SU-DHL-6 (cell line): ENCODE data around the gene GLOD4.

Source experiments
- H2AFZ ChIP-seq: fragments of 200-600 bp; sonication (generic); 2 replicates; pipeline ENCODE4 v1.6.1; 2014; ENCODE audit warnings: low read depth, mild to moderate bottlenecking, moderate library complexity, mixed read lengths, antibody characterized with exemption, low read length; ENCODE audit not compliant: severe bottlenecking
- H3F3A ChIP-seq: fragments of 200-600 bp; shearing (Covaris generic); 2 replicates; pipeline ENCODE4 v1.6.0; 2016; ENCODE audit warnings: antibody characterized with exemption, mild to moderate bottlenecking; ENCODE audit not compliant: insufficient read depth
- H3K27ac ChIP-seq: fragments of 200-600 bp; sonication (generic); 2 replicates; pipeline ENCODE4 v1.5.1; 2016; ENCODE audit warnings: low read depth, mild to moderate bottlenecking, low read length, moderate library complexity, mixed read lengths
- H3K27me3 ChIP-seq: fragments of 200-600 bp; sonication (generic), shearing (Covaris generic); 2 replicates; pipeline ENCODE4 v1.6.0; 2014; ENCODE audit warnings: mild to moderate bottlenecking, low read length
- H3K36me3 ChIP-seq: fragments of 200-600 bp; sonication (generic); 2 replicates; pipeline ENCODE4 v1.6.1; 2014; ENCODE audit warnings: mild to moderate bottlenecking, low read length, mixed read lengths
- H3K4me2 ChIP-seq: fragments of 300-600, 200-600 bp; shearing (Covaris generic), sonication (generic); 2 replicates; pipeline ENCODE4 v1.6.0; 2014; ENCODE audit warnings: low read length, low read depth, mild to moderate bottlenecking; ENCODE audit not compliant: poor library complexity, severe bottlenecking
- H3K4me3 ChIP-seq: fragments of 200-600 bp; sonication (generic); 2 replicates; pipeline ENCODE4 v1.5.1; 2014; ENCODE audit warnings: antibody characterized with exemption, low read length, mild to moderate bottlenecking, mixed read lengths; ENCODE audit not compliant: insufficient read depth, poor library complexity, severe bottlenecking
- H3K79me2 ChIP-seq: fragments of 200-600 bp; sonication (generic); 2 replicates; pipeline ENCODE4 v1.6.1; 2014; ENCODE audit warnings: mild to moderate bottlenecking, low read length, moderate library complexity; ENCODE audit not compliant: insufficient read depth
- H3K9ac ChIP-seq: fragments of 200-600 bp; sonication (generic); 2 replicates; pipeline ENCODE4 v1.7.0; 2014; ENCODE audit warnings: mild to moderate bottlenecking, low read length
- H3K9me2 ChIP-seq: fragments of 200-600 bp; sonication (generic); replicated peaks from 2 replicates; pipeline ENCODE4 v1.6.1; 2014; ENCODE audit warnings: low read length; ENCODE audit not compliant: insufficient read depth
- H3K9me3 ChIP-seq: fragments of 200-600 bp; sonication (generic); 2 replicates; pipeline ENCODE4 v1.6.1; 2014; ENCODE audit warnings: low read length, mixed read lengths; ENCODE audit not compliant: insufficient read depth
- H4K20me1 ChIP-seq: fragments of 200-600 bp; sonication (generic); 2 replicates; pipeline ENCODE4 v1.6.1; 2014; ENCODE audit warnings: low read depth, mild to moderate bottlenecking, antibody characterized with exemption, low read length, moderate library complexity, mixed read lengths
- EZH2phosphoT487 ChIP-seq: fragments of 200-600 bp; sonication (generic), shearing (Covaris generic); conservative IDR thresholded peaks from 2 replicates; pipeline ENCODE4 v1.6.1; 2018; ENCODE audit warnings: mild to moderate bottlenecking, antibody characterized with exemption, low read length, moderate library complexity, mixed read lengths
- TF ChIP-seq, protein P1 (sequence below): fragments of 200-600 bp; sonication (generic); IDR thresholded peaks from one replicate; pipeline ENCODE4 v1.5.1; 2017; ENCODE audit warnings: antibody characterized with exemption, mild to moderate bottlenecking, low read length, moderate library complexity; ENCODE audit not compliant: insufficient read depth, poor library complexity, severe bottlenecking

Gene GLOD4

DNA sequence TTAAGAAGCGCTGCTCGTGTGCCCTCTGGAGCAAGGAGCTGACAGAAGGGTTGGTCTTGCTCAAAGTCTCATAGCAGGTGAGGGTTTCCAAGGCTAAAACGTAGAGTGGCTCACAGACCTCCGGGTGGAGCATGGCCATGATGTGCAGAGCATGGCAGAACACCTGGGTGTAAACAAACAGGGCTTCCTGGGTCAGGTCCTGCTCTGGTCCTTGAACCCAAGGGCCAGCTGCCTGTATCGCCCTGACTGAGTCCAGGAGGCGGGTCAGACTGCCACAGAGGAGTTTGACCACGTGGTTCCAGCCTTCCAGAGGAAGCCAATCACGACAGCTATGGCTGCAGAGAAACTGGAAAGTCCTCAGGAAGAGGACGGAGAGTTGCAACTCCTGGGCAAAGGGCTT is 37.1 kb downstream of the GLOD4 start:
- peaks cover 10% of the 10 kb centered on the region for H3K36me3 ChIP-seq

DNA sequence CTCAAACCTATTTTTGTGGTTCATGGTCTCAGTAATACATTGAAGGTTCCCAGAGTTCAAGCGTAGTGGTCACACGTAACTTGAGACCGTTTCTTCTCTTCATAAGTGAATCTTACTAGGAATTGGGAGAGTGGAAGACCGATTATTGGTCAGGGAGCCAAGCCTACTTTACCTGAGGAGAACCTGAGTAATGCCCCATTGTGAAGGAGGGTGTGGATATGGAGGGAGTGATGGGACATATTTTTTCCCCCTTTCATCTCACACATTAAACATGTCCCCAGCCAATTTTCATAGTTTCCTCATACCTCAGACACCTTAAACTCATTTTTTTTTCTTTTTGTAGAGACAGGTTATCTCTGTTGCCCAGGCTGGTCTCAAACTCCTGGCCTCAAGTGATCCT is 38.9 kb downstream of the GLOD4 start:
- Histone ChIP-seq H3K36me3 (peaks cover 10% of the 10 kb centered on the region), H3K9ac (no peak overlapping the region), H3F3A (peaks cover 35% of the 10 kb centered on the region), H3K9me3 (no peaks in the 10 kb centered on the region), H3K27ac (no peak overlapping the region), H3K4me3 (no peak overlapping the region), H3K9me2 (no peaks in the 10 kb centered on the region), H3K27me3 (no peaks in the 10 kb centered on the region), H3K79me2 (peaks cover 44% of the 10 kb centered on the region), H4K20me1 (peaks cover 12% of the 10 kb centered on the region), H2AFZ (no peak overlapping the region), H3K4me2 (no peak overlapping the region)
- no peak for TF ChIP-seq EZH2phosphoT487
- TF ChIP-seq, protein P1, sequence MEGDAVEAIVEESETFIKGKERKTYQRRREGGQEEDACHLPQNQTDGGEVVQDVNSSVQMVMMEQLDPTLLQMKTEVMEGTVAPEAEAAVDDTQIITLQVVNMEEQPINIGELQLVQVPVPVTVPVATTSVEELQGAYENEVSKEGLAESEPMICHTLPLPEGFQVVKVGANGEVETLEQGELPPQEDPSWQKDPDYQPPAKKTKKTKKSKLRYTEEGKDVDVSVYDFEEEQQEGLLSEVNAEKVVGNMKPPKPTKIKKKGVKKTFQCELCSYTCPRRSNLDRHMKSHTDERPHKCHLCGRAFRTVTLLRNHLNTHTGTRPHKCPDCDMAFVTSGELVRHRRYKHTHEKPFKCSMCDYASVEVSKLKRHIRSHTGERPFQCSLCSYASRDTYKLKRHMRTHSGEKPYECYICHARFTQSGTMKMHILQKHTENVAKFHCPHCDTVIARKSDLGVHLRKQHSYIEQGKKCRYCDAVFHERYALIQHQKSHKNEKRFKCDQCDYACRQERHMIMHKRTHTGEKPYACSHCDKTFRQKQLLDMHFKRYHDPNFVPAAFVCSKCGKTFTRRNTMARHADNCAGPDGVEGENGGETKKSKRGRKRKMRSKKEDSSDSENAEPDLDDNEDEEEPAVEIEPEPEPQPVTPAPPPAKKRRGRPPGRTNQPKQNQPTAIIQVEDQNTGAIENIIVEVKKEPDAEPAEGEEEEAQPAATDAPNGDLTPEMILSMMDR = no peak

More for the DNA sequence above, 37.1 kb downstream of the GLOD4 start:
- no peaks in the 10 kb centered on the region for H3K9me3 ChIP-seq
- no peak overlapping the region for H2AFZ ChIP-seq
- H3K9ac ChIP-seq = no peak overlapping the region
- H3K27me3 ChIP-seq = no peaks in the 10 kb centered on the region
- no peak overlapping the region for H3K4me3 ChIP-seq
- H3K4me2 ChIP-seq = no peak overlapping the region
- H4K20me1 ChIP-seq = peaks cover 14% of the 10 kb centered on the region
- H3F3A ChIP-seq = peaks cover 35% of the 10 kb centered on the region
- H3K79me2 ChIP-seq = peaks cover 56% of the 10 kb centered on the region
- no peak overlapping the region for H3K27ac ChIP-seq
- no peaks in the 10 kb centered on the region for H3K9me2 ChIP-seq
- TF ChIP-seq EZH2phosphoT487 = no peak

DNA sequence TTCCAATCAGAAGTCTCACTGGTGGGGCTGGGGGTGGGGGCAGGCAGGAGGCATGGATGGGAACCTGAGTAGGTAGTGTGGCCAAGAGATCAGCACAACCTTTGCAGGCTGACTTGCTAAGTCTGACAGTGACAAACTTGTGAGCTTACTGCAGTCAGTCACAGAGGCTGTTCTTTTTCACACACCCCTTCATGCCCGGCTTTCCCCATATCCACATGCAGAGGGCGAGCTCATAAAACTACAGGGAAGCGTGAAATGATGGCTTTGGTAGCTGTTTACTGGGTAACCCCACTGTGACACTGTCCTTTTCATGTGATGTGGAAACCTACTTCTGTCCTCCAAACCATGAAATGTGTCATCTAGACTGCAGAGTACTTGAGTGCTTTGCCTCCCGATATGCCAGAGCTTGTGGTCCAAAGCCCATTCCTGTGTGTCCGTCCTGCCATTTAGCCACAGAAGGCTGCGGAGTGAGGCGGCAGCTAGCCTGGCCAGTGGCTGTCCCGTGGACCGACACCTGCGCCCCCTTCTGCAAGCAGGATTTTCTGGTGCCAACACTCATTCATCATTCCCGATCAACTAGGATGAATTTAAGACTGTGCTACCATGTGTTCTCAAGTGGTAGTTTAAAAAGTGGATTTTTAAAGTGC is 39.8 kb downstream of the GLOD4 start:
- peaks cover 39% of the 10 kb centered on the region for H3F3A ChIP-seq
- peaks cover 42% of the 10 kb centered on the region for H3K79me2 ChIP-seq
- TF ChIP-seq, protein P1 = no peak
- TF ChIP-seq EZH2phosphoT487 = no peak
- no peak overlapping the region for H3K27ac ChIP-seq
- no peaks in the 10 kb centered on the region for H3K9me3 ChIP-seq
- peaks cover 10% of the 10 kb centered on the region for H3K36me3 ChIP-seq
- no peak overlapping the region for H3K9ac ChIP-seq
- H3K9me2 ChIP-seq = no peaks in the 10 kb centered on the region
- H4K20me1 ChIP-seq = peaks cover 12% of the 10 kb centered on the region
- H2AFZ ChIP-seq = no peak overlapping the region
- H3K27me3 ChIP-seq = no peaks in the 10 kb centered on the region
- no peak overlapping the region for H3K4me3 ChIP-seq
- no peak overlapping the region for H3K4me2 ChIP-seq

DNA sequence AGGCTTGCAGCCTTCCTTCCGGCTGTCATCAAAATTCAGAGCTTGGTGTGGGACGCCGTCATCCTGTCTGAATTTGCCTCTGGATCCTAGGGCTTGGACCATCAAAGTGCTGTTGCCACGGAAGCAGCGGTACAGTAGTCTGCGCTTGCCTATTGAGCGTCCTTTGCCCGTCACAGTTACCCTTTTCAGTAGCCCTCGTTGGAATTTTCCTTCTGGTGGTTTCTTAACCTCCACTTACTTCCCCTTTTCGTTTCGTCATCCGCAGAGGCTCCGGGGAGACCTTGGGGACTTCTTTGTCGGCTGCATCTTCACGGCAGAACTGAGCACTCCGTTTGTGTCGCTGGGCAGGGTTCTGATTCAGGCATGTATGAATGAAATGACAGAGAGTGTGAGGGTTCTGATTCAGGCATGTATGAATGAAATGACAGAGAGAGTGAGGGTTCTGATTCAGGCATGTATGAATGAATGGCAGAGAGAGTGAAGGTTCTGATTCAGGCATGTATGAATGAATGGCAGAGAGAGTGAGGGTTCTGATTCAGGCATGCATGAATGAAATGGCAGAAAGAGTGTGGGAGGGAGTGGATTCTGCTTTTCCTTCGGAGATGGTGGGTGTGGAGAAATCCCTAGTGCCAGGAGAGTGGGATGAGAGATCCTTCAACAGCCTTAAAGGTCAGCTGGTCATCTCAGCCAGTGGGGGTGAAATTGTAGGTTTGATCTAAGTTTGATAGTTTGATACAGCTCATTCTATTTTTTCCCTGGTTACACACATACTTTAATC is 41.7 kb downstream of the GLOD4 start:
- Histone ChIP-seq H3K4me3 (no peak overlapping the region), H3K27ac (peak overlapping the region; percentile 57), H3K9me3 (no peaks in the 10 kb centered on the region), H3K4me2 (peak overlapping the region; percentile 35), H3K36me3 (peaks cover 10% of the 10 kb centered on the region), H3K9ac (no peak overlapping the region; the same call in 1 of the 2 replicates), H3K79me2 (peaks cover 30% of the 10 kb centered on the region), H2AFZ (no peak overlapping the region), H4K20me1 (peaks cover 12% of the 10 kb centered on the region), H3K9me2 (no peaks in the 10 kb centered on the region), H3F3A (peaks cover 40% of the 10 kb centered on the region), H3K27me3 (no peaks in the 10 kb centered on the region)
- TF ChIP-seq, protein P1 = no peak
- TF ChIP-seq EZH2phosphoT487 = no peak
